ENCODE results near the gene BPTF. TPM values are rescaled to one million over a fixed set of nuclear protein-coding genes. Genes with fewer than 3 reads are reported as not detected.

BPTF gene
- total and polyA plus RNA-seq, 2 of the 13 experiments (the other 11 are each of a cell fraction or from before 2014, with no cell fraction given), result 43.5 to 66.1 TPM

DNA sequence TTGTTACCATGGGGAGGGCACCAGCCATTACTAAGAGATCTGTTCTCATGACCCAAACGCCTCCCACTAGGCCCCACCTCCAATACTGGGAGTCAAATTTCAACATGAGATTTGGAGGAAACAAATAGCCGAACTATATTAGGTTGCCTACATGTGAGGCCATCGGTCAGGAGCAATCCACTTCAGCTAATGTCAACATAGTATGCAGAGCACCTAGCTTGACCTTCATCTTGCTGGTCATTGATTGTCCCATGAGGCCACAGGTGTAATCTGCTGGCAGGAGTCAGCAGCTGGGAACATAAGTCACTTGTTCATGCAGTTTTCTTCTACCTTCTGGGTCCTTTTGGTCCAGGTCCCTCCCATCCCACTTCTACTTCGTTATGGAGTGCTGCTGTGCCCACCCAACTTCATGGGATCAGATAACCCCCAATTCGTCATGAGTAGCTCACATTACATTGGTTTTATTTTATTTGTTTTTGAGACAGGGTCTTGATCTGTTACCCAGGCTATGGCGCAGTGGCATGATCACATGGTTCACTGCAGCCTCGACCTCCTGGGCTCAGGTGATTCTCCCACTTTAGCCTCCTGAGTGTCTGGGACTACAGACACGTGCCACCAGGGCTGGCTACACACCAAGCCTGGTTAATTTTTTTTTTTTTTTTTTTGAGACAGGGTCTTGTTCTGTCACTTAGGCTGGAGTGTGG is 204.4 kb downstream of the BPTF start (continued):
- TF ChIP-seq ZNF354B (CRISPR knock-in tag; IDR thresholded peaks at IDR 0.05), result no peak
- no peak for TF ChIP-seq AGO2 (optimal IDR thresholded peaks at IDR 0.05; ENCODE audit: low read depth, low read length)
- TF ChIP-seq ZNF547 (CRISPR knock-in tag; IDR thresholded peaks at IDR 0.05), result no peak; the same call in 1 of the 2 replicates
- TF ChIP-seq TCF12 (IDR thresholded peaks at IDR 0.05), result no peak
- no peak for TF ChIP-seq TCF12 (CRISPR knock-in tag; IDR thresholded peaks at IDR 0.05)
- TF ChIP-seq KLF13 (CRISPR knock-in tag; IDR thresholded peaks at IDR 0.05), result no peak
- TF ChIP-seq, protein P1, sequence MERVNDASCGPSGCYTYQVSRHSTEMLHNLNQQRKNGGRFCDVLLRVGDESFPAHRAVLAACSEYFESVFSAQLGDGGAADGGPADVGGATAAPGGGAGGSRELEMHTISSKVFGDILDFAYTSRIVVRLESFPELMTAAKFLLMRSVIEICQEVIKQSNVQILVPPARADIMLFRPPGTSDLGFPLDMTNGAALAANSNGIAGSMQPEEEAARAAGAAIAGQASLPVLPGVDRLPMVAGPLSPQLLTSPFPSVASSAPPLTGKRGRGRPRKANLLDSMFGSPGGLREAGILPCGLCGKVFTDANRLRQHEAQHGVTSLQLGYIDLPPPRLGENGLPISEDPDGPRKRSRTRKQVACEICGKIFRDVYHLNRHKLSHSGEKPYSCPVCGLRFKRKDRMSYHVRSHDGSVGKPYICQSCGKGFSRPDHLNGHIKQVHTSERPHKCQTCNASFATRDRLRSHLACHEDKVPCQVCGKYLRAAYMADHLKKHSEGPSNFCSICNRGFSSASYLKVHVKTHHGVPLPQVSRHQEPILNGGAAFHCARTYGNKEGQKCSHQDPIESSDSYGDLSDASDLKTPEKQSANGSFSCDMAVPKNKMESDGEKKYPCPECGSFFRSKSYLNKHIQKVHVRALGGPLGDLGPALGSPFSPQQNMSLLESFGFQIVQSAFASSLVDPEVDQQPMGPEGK (CRISPR knock-in tag; IDR thresholded peaks at IDR 0.05), result peak; percentile 67
- no peak for TF ChIP-seq SP2 (CRISPR knock-in tag; IDR thresholded peaks at IDR 0.05)

Small RNA genes lying within 50 kb of the gene (small RNA-seq; reads per million reads assigned to genes)
- gene RN7SL622P (ENCODE audit: insufficient read depth in 2 of 3, insufficient read length in 3 of 3, low read depth in 2 of 3, low replicate concordance in 1 of 3), result 0 reads per million in 3 experiments

Other genes starting within 250 kb of the BPTF start
- 124 and 187 TPM in 2 replicates for gene NOL11, start 107.6 kb upstream of the BPTF start, total RNA-seq (2016; rRNA removed; fragmentation: Illumina TruSeq; extraction: Trizol)
- 33.5 and 45.8 TPM in 2 replicates for gene NOL11, start 107.6 kb upstream of the BPTF start, polyA plus RNA-seq (2011; rRNA removed)
- 15.6 and 15.8 TPM in 2 replicates for gene C17orf58, start 171.0 kb downstream of the BPTF start, total RNA-seq (2016; rRNA removed; fragmentation: Illumina TruSeq; extraction: Trizol)
- gene C17orf58, start 171.0 kb downstream of the BPTF start, polyA plus RNA-seq (2011; rRNA removed), result 14.7 and 15.8 TPM in 2 replicates
- gene KPNA2, start 210.2 kb downstream of the BPTF start, total RNA-seq (2016; rRNA removed; fragmentation: Illumina TruSeq; extraction: Trizol), result 305 and 410 TPM in 2 replicates
- 76.7 and 111 TPM in 2 replicates for gene KPNA2, start 210.2 kb downstream of the BPTF start, polyA plus RNA-seq (2011; rRNA removed)

All from HepG2 (cell line).